Neuron (in vitro differentiated cells): ENCODE measurements around the gene EML4.
"Not testable (repeated sequence)": the region's sequence is repeated elsewhere in the genome, so short reads cannot be mapped to it uniquely, and the experiment has no call there.

Source experiments
- H2AFZ ChIP-seq: one replicate; pipeline ENCODE4 v1.6.1; 2013; ENCODE audit warnings: low read depth, mild to moderate bottlenecking, inconsistent platforms, low read length, moderate library complexity
- H3K27me3 ChIP-seq: one replicate; pipeline ENCODE4 v1.6.1; 2013; ENCODE audit warnings: low read length; ENCODE audit not compliant: insufficient read depth
- H3K36me3 ChIP-seq: one replicate; pipeline ENCODE4 v1.6.1; 2013; ENCODE audit warnings: low read length; ENCODE audit not compliant: insufficient read depth
- H3K4me1 ChIP-seq: one replicate; pipeline ENCODE4 v1.6.1; 2013; ENCODE audit warnings: low read length; ENCODE audit not compliant: insufficient read depth
- H3K4me3 ChIP-seq: 2 replicates; pipeline ENCODE4 v1.5.1; 2013; ENCODE audit warnings: mild to moderate bottlenecking, low read length, moderate library complexity
- H3K9me3 ChIP-seq: one replicate; pipeline ENCODE4 v1.6.1; 2013; ENCODE audit warnings: low read length

The EML4 gene

GRCh38 chr2:42169100-42169873, at the start of gene EML4:
Gene EML4, plus strand, starts transcription at chr2:42169353. Its CDS starts 259 bp downstream, at chr2:42169612.
- peak within 1 kb of the TSS; percentile 68 for H2AFZ ChIP-seq
- no peaks in the 10 kb centered on the region for H3K36me3 ChIP-seq
- H3K9me3 ChIP-seq = no peaks in the 10 kb centered on the region
- H3K4me3 ChIP-seq = peak within 1 kb of the TSS; percentile 89
- H3K27me3 ChIP-seq = no peaks in the 10 kb centered on the region
- peaks cover 23% of the 10 kb centered on the region for H3K4me1 ChIP-seq

GRCh38 chr2:42123426-42123825, 45.7 kb upstream of the EML4 start:
- H3K36me3 ChIP-seq = no peaks in the 10 kb centered on the region
- no peak overlapping the region for H3K4me3 ChIP-seq
- H3K4me1 ChIP-seq = no peaks in the 10 kb centered on the region
- no peaks in the 10 kb centered on the region for H3K27me3 ChIP-seq
- no peak overlapping the region for H2AFZ ChIP-seq
- no peaks in the 10 kb centered on the region for H3K9me3 ChIP-seq

- H2AFZ ChIP-seq = no peak overlapping the region
- H3K9me3 ChIP-seq = no peaks in the 10 kb centered on the region
- H3K4me3 ChIP-seq = no peak overlapping the region
- H3K27me3 ChIP-seq = no peaks in the 10 kb centered on the region
- no peaks in the 10 kb centered on the region for H3K4me1 ChIP-seq
- H3K36me3 ChIP-seq = no peaks in the 10 kb centered on the region
These were observed 45.0 kb upstream of the EML4 start for GRCh38 chr2:42124011-42124785.

- H2AFZ ChIP-seq = no peak overlapping the region
- no peaks in the 10 kb centered on the region for H3K4me1 ChIP-seq
- H3K4me3 ChIP-seq = no peak overlapping the region
- H3K9me3 ChIP-seq = no peaks in the 10 kb centered on the region
- H3K36me3 ChIP-seq = no peaks in the 10 kb centered on the region
- H3K27me3 ChIP-seq = no peaks in the 10 kb centered on the region
These were observed 43.1 kb upstream of the EML4 start for GRCh38 chr2:42125841-42126594.

- not testable (repeated sequence) for H2AFZ ChIP-seq, H3K4me1 ChIP-seq, H3K4me3 ChIP-seq
These were observed 42.3 kb upstream of the EML4 start for GRCh38 chr2:42126873-42127272.

GRCh38 chr2:42127425-42128424, 41.4 kb upstream of the EML4 start:
- no peaks in the 10 kb centered on the region for H3K36me3 ChIP-seq
- peaks cover 2% of the 10 kb centered on the region for H3K4me1 ChIP-seq
- H3K4me3 ChIP-seq = no peak overlapping the region
- H3K9me3 ChIP-seq = no peaks in the 10 kb centered on the region
- no peaks in the 10 kb centered on the region for H3K27me3 ChIP-seq
- no peak overlapping the region for H2AFZ ChIP-seq

More at GRCh38 chr2:42126873-42127272, 42.3 kb upstream of the EML4 start:
- H3K9me3 ChIP-seq, H3K27me3 ChIP-seq, H3K36me3 ChIP-seq: not testable (repeated sequence)

- Histone ChIP-seq H3K9me3 (no peaks in the 10 kb centered on the region), H2AFZ (no peak overlapping the region), H3K36me3 (no peaks in the 10 kb centered on the region), H3K4me1 (peaks cover 7% of the 10 kb centered on the region), H3K27me3 (no peaks in the 10 kb centered on the region), H3K4me3 (no peak overlapping the region)
These were observed 40.2 kb upstream of the EML4 start for GRCh38 chr2:42128721-42129486.

GRCh38 chr2:42129487-42129852, 39.7 kb upstream of the EML4 start:
- H2AFZ ChIP-seq = no peak overlapping the region
- H3K4me1 ChIP-seq = peaks cover 7% of the 10 kb centered on the region
- no peaks in the 10 kb centered on the region for H3K27me3 ChIP-seq
- H3K4me3 ChIP-seq = no peak overlapping the region
- H3K9me3 ChIP-seq = no peaks in the 10 kb centered on the region
- no peaks in the 10 kb centered on the region for H3K36me3 ChIP-seq

- no peak overlapping the region for H2AFZ ChIP-seq
- no peaks in the 10 kb centered on the region for H3K9me3 ChIP-seq
- no peaks in the 10 kb centered on the region for H3K36me3 ChIP-seq
- peaks cover 7% of the 10 kb centered on the region for H3K4me1 ChIP-seq
- no peak overlapping the region for H3K4me3 ChIP-seq
- H3K27me3 ChIP-seq = no peaks in the 10 kb centered on the region
These were observed 39.2 kb upstream of the EML4 start for GRCh38 chr2:42129947-42130346.

GRCh38 chr2:42130858-42131257, 38.3 kb upstream of the EML4 start:
- not testable (repeated sequence) for H3K4me1 ChIP-seq, H3K36me3 ChIP-seq, H3K4me3 ChIP-seq

GRCh38 chr2:42132191-42132965, 36.8 kb upstream of the EML4 start:
- Histone ChIP-seq H3K36me3 (no peaks in the 10 kb centered on the region), H3K4me3 (peak overlapping the region; percentile 42), H3K9me3 (no peaks in the 10 kb centered on the region), H3K27me3 (peaks cover under 1% of the 10 kb centered on the region), H3K4me1 (peaks cover 7% of the 10 kb centered on the region), H2AFZ (peak overlapping the region; percentile 34)

More at GRCh38 chr2:42130858-42131257, 38.3 kb upstream of the EML4 start:
- H2AFZ ChIP-seq, H3K9me3 ChIP-seq, H3K27me3 ChIP-seq: not testable (repeated sequence)
